Stimulated activated naive CD8-positive, alpha-beta T cell treated with anti-CD3 and anti-CD28 coated beads, Interleukin-15, Interleukin-2, amounts not matched to agents 100 U/mL and 50 U/mL, for 24 hours (primary cell): ENCODE measurements around the gene NCKIPSD.

ENCODE experiments used
- ATAC-seq: fragments of 150-1000 bp; cut with Tn5 transposase; one replicate; pipeline ENCODE4 v1.10.0; 2021
- DNase-seq: peaks from one replicate; pipeline ENCODE4 v3.0.0; 2021

Gene NCKIPSD

DNA sequence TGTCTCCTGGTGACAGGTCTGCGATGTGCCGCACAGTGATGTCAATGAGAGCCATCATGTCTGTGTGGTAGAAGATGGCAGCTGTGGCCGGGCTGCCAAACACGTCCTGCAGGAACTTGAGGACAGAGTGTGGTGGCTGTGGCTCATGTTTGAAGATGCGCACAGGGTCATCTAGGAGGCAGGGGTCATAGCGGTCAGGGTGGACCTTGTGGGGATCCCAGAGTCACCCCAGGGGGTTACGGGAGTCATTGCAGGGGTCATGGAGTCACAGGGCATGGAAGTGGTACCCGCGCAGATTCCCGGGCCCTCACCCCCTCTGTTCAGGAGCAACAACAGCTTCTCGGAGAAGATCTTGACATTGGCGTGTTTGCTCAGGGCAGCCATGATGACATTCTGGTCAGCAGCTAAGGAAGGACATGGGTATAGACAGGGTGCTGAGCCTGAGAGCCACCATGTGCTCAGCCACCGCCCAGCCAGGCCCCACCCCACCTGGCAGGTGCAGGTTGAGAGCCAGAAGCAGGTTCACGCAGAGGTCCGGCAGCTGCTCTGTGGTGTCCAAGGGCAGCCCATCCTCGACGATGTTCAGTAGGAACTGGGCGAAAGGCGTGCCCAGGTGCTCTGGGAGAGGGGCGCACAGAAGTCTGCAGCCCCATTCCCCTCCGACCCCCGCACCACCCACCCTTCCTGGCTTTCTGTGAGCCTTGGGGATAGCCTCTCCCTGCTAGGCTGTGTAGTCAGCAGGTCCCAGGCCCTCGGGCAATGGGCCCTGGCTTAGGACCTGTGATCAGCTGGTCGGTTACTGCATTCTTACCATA, 6.9 kb downstream of the NCKIPSD start:
- DNase-seq (no peak), ATAC-seq (no peak)

DNA sequence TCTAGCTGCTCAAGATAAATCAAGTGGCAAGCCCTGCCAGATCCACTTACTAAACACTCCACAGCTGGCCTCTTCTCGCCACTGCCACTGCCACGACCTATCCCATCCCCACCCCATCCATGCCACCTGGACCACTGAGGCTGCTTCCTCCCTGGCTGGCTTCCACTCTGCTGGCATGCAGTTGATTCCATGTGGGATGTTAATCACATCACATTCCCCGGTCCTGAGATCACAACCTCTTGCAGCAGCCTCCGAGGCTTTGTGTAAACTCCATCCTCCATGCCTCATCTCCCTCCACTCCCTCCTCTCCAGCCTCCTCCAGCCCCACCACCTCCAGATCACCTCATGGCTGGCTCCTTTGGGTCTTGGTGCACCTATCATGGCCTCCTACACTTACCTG, 7.7 kb downstream of the NCKIPSD start:
- ATAC-seq (no peak), DNase-seq (no peak)

GRCh38 chr3:48674505-48674904, 11.2 kb downstream of the NCKIPSD start:
- no peak for ATAC-seq
- DNase-seq: no peak

- no peak for ATAC-seq
These were observed 13.2 kb downstream of the NCKIPSD start for GRCh38 chr3:48672522-48672921.

DNA sequence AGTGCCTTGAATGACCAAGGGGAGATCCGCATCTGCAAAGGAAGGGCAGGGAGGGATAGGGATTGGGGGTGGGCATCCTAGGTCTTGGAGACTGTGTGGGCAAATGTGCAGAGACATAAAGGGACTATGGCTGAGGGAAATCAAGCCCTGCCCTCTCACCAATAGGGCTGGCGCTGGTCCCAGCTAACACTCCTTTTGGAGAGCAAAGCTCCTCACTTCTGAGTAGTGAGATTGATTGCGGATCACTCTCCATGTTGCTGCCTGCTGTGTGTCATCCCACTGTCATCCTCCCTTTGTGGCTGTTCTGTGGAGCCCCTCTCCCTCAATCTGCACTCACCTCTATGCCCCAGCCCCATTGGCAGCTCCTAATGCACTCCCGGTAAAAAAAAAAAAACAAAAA, 20.8 kb downstream of the NCKIPSD start:
- DNase-seq (no peak), ATAC-seq (no peak)

More at GRCh38 chr3:48672522-48672921, 13.2 kb downstream of the NCKIPSD start:
- no peak for DNase-seq

GRCh38 chr3:48664313-48664644, 21.4 kb downstream of the NCKIPSD start:
- DNase-seq (no peak), ATAC-seq (no peak)

DNA sequence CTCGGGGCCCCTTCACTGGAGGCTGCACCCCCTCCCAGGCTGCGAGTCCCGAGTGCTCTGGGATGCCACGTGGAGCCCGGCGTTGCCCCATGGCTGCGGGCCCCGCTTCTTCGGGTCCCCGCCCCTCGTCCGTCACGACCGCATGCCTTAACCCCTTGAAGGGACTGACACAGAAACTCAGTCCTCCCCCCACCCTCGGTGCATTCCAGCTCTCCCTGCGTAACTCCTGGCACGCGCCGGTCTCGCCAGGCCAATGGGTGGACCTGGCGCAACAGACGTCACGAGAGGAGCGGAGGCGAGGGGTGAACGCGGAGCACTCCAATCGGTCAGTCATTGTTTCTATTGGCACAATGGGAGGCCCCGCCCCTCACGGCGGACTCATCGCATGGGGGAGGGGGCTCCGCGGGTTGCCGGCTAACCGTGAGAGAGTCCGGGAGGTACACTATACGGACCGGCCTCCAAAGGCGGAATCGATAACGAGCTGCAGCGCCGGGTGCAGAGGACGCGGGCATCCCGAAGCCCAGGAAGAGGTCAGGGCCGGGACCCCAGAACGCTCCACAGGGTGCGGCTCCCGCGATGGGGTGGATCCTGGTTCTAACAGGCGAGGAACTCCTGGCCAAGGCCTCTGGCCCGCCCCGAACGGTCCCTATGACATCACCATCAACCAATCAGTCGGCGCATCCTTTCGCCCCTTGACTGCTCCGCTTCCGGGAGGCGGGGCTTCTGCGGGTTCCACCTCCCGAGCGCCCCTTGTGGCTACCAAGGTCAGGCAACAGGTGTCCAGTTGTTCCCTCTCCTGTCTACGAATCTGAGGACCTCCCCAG, 22.0 kb downstream of the NCKIPSD start:
- ATAC-seq (peak; percentile 93), DNase-seq (peak; percentile 95)

GRCh38 chr3:48662753-48663488, 22.8 kb downstream of the NCKIPSD start, which contains the start of gene CELSR3:
Gene CELSR3 (minus strand): TSS chr3:48662886. CDS start chr3:48662634, 252 bp downstream.
- DNase-seq (peak; percentile 69), ATAC-seq (peak; percentile 30)

- DNase-seq: no peak
- no peak for ATAC-seq
These were observed 23.5 kb downstream of the NCKIPSD start for GRCh38 chr3:48662145-48662752.

GRCh38 chr3:48661501-48662144, 24.1 kb downstream of the NCKIPSD start:
- DNase-seq (peak; percentile 79), ATAC-seq (no peak)

DNA sequence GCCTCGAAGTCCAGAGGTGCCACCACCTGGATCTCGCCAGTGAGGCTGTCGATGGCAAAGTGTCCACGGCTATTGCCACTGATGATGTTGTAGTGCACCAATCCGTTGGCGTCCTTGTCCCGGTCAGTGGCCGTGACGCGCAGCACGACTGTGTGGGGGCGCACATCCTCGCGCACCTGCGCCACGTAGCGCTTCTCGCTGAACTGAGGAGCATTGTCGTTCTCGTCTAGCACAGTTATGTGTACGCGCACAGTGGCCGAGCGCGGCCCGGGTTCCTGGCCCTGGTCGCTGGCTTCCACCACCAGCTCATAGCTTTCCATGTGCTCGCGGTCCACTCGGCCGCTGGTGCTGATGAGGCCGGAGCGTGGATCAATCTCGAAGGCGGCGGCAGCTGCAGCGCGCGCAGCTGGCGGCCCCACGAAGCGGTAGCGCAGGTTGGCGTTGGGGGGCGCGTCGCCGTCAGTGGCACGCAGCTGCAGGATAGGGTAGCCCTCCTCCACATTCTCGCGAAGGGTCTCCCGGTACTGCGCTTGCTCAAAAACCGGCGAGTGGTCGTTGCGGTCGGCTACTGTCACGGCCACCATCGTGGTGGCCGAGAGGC, 24.8 kb downstream of the NCKIPSD start:
- DNase-seq (no peak), ATAC-seq (no peak)

- no peak for ATAC-seq
- peak; percentile 38 for DNase-seq
These were observed 28.9 kb downstream of the NCKIPSD start for GRCh38 chr3:48656841-48657281.

- ATAC-seq: peak; percentile 85
- peak; percentile 90 for DNase-seq
These were observed 29.5 kb downstream of the NCKIPSD start for GRCh38 chr3:48656061-48656840.

DNA sequence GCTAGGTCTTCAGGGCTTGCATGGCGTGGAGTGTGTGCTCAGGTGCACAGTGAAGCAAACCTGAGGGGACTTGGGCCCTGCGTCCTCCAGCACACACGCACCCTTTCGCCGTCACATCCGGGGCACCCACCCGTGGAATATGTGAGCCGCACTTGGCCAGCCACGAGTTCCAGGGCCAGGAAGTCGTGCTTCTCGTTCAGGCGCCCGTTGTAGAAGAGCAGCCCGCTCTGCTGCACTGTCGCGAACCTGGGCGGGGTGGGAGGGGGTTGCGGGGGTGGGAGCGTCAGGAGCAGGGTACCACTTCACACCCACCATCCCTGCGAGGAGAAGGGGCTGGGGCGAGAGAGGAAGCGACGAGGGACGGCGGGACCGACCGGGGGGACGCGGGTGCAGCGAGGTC, 30.1 kb downstream of the NCKIPSD start:
- ATAC-seq (peak; percentile 33), DNase-seq (peak; percentile 63)

DNA sequence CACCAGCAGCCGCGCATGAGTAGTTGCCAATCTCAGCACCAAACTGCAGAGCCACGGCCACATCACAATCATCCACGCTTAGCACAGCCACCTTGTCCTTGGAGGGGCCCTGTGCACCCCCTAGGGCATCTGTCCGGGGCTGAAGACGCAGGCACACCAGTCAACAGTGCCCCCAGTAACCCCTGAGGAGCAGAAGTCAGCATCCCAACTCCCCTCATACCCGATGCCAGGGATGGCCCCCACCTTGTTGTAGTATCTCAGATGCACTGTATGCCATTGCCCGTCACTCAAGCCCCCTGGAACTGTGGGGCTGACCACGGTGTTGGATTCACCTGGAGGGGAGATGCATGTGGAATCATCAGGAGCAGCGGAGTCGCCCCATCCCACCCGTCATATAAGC, 30.7 kb downstream of the NCKIPSD start:
- ATAC-seq (no peak), DNase-seq (no peak)

- no peak for DNase-seq
- no peak for ATAC-seq
These were observed 32.6 kb downstream of the NCKIPSD start for GRCh38 chr3:48652923-48653715.

DNA sequence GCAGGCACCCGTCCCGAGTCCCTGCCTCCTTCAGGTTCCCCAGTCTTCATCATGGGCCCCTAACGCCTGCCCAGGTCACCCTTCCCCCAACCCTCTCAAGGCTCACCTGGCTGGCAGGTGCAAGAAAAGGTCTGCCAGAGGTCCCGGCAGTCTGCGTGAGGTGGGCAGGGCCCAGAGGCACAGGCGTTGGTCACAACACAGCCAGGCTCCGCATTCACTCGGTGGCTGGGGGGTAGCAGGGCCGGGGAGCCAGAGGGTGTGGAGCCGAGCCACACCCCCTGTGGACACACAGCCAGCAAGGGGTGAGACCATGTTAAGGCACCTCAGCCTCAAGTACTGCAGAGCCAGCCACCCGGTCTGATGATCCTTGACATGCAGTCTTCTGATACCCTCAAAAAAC, 33.9 kb downstream of the NCKIPSD start:
- no peak for DNase-seq
- ATAC-seq: no peak

GRCh38 chr3:48650723-48651122, 35.0 kb downstream of the NCKIPSD start:
- no peak for ATAC-seq
- no peak for DNase-seq

DNA sequence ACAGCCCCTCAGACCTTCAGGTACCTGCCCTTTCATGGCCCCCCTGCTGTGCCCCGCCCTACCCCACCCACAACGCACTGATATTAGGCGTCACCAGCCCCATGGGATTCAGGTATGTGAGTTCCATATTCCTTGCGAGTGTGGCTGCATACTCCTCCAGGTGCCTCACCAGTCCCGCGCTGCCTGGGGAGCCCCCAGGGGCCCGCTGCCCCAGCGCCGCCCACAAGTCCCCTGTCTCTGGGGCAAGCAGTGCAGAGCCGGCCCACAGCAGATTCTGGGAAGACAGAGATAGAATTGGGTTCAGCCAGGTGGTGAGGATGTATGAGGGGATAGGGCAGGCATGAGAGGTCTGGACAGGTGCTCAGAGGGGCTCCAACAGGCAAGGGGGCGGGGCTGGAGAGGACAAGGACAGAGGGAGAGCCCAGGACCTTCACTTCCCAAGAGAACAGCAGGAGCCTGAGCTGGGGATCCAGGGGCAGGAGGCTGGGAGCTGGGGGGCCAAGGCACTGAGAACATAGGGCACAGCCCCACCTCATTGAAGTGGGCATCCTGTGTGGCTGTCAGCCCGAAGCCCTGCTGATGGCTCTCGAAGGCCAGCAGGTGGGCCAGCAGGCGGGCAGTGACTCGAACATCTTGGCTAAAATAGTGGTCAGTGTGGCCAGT, 37.4 kb downstream of the NCKIPSD start:
- DNase-seq: no peak
- no peak for ATAC-seq
